ENCODE data around the gene CENPM. TPM values are rescaled to one million over a fixed set of nuclear protein-coding genes. Genes with fewer than 3 reads are reported as not detected.
A peak's percentile ranks its signal among the peaks of the same experiment; 100 is the strongest.

Gene CENPM
- polyA plus RNA-seq, 6 donors from 2014 or later, result 41.2 to 70.9 (median 53.0) TPM

GRCh38 chr22:41935509-41935908 lies 11.4 kb downstream of the CENPM start:
- Mint-ChIP-seq H3K27ac (peak overlapping the region; percentile 97 to 100 (median 100)), H3K9me3 (no peaks in the 10 kb centered on the region), H3K27me3 (no peaks in the 10 kb centered on the region), H3K4me1 (peaks cover 73 to 95% (median 86%) of the 10 kb centered on the region in 3 donors), H3K4me3 (peak overlapping the region; percentile 71 to 98 (median 94)), H3K36me3 (no peaks in the 10 kb centered on the region)
- DNase-seq (peak; percentile 29), ATAC-seq (ENCODE audit: low read depth in 2 of 2) (no peak)

- DNase-seq (peak; percentile 33), ATAC-seq (ENCODE audit: low read depth in 2 of 2) (no peak)
- peaks cover 69 to 96% (median 86%) of the 10 kb centered on the region in 3 donors for H3K4me1 Mint-ChIP-seq
- H3K9me3 Mint-ChIP-seq, result no peaks in the 10 kb centered on the region
- H3K27ac Mint-ChIP-seq, result peak overlapping the region; percentile 97 to 100 (median 100)
- H3K4me3 Mint-ChIP-seq, result peak overlapping the region in 5 of 8 donors; percentile 44 to 98 (median 79)
- no peaks in the 10 kb centered on the region for H3K27me3 Mint-ChIP-seq
- H3K36me3 Mint-ChIP-seq, result no peaks in the 10 kb centered on the region
Observed at GRCh38 chr22:41935015-41935351, 12.0 kb downstream of the CENPM start.

- Mint-ChIP-seq H3K27ac (peak overlapping the region; percentile 97 to 100 (median 100)), H3K9me3 (no peaks in the 10 kb centered on the region), H3K27me3 (no peaks in the 10 kb centered on the region), H3K4me1 (peaks cover 66 to 95% (median 84%) of the 10 kb centered on the region in 3 donors), H3K36me3 (no peaks in the 10 kb centered on the region), H3K4me3 (peak overlapping the region; percentile 47 to 87 (median 72))
- no peak for ATAC-seq (ENCODE audit: low read depth in 2 of 2)
- DNase-seq, result no peak
Observed at GRCh38 chr22:41934284-41935014, 12.5 kb downstream of the CENPM start.

- DNase-seq (peak; percentile 80), ATAC-seq (ENCODE audit: low read depth in 2 of 2) (peak; percentile 1 to 2)
- H3K27ac Mint-ChIP-seq, result peak overlapping the region; percentile 97 to 100 (median 100)
- peak overlapping the region; percentile 60 to 87 (median 76) for H3K4me3 Mint-ChIP-seq
- no peaks in the 10 kb centered on the region for H3K9me3 Mint-ChIP-seq
- no peaks in the 10 kb centered on the region for H3K36me3 Mint-ChIP-seq
- peaks cover 68 to 95% (median 84%) of the 10 kb centered on the region in 3 donors for H3K4me1 Mint-ChIP-seq
- H3K27me3 Mint-ChIP-seq, result no peaks in the 10 kb centered on the region
Observed at GRCh38 chr22:41933411-41934177, 13.4 kb downstream of the CENPM start.

- peaks cover 73 to 95% (median 84%) of the 10 kb centered on the region in 3 donors for H3K4me1 Mint-ChIP-seq
- no peaks in the 10 kb centered on the region for H3K36me3 Mint-ChIP-seq
- ATAC-seq (ENCODE audit: low read depth in 2 of 2), result no peak
- no peaks in the 10 kb centered on the region for H3K27me3 Mint-ChIP-seq
- H3K27ac Mint-ChIP-seq, result peak overlapping the region; percentile 97 to 100 (median 98)
- H3K4me3 Mint-ChIP-seq, result peak overlapping the region in 7 of 8 donors; percentile 55 to 87 (median 73)
- no peaks in the 10 kb centered on the region for H3K9me3 Mint-ChIP-seq
- DNase-seq, result no peak
Observed at GRCh38 chr22:41932353-41932752, 14.6 kb downstream of the CENPM start.

- Mint-ChIP-seq H3K4me1 (peaks cover 67 to 95% (median 84%) of the 10 kb centered on the region in 3 donors), H3K36me3 (no peaks in the 10 kb centered on the region), H3K27me3 (no peaks in the 10 kb centered on the region), H3K4me3 (peak overlapping the region; percentile 55 to 87 (median 76)), H3K27ac (peak overlapping the region; percentile 97 to 100 (median 98)), H3K9me3 (no peaks in the 10 kb centered on the region)
- peak; percentile 10 to 11 for ATAC-seq (ENCODE audit: low read depth in 2 of 2)
- DNase-seq, result peak; percentile 77
Observed at GRCh38 chr22:41931701-41932269, 15.2 kb downstream of the CENPM start.

GRCh38 chr22:41929418-41929810 lies 17.5 kb downstream of the CENPM start:
- no peak for DNase-seq
- H3K27me3 Mint-ChIP-seq, result no peaks in the 10 kb centered on the region
- peaks cover 5 to 15% of the 10 kb centered on the region in 2 donors for H3K36me3 Mint-ChIP-seq
- no peaks in the 10 kb centered on the region for H3K9me3 Mint-ChIP-seq
- H3K27ac Mint-ChIP-seq, result peak overlapping the region; percentile 99 to 100 (median 99)
- peaks cover 56 to 79% (median 74%) of the 10 kb centered on the region in 3 donors for H3K4me1 Mint-ChIP-seq
- H3K4me3 Mint-ChIP-seq, result peak overlapping the region; percentile 73 to 94 (median 89)
- ATAC-seq (ENCODE audit: low read depth in 2 of 2), result no peak

- peak; percentile 85 for DNase-seq
- Mint-ChIP-seq H3K4me1 (peaks cover 54 to 79% (median 71%) of the 10 kb centered on the region in 3 donors), H3K4me3 (peak overlapping the region; percentile 73 to 94 (median 89)), H3K9me3 (no peaks in the 10 kb centered on the region), H3K36me3 (peaks cover 5 to 15% of the 10 kb centered on the region in 2 donors), H3K27me3 (no peaks in the 10 kb centered on the region), H3K27ac (peak overlapping the region; percentile 99 to 100 (median 99))
- ATAC-seq (ENCODE audit: low read depth in 2 of 2), result peak; percentile 17 to 22
Observed at GRCh38 chr22:41928593-41929417, 18.1 kb downstream of the CENPM start.

GRCh38 chr22:41927813-41928212 lies 19.1 kb downstream of the CENPM start:
- Mint-ChIP-seq H3K27ac (peak overlapping the region; percentile 99 to 100 (median 99)), H3K4me3 (peak overlapping the region; percentile 73 to 94 (median 89)), H3K9me3 (no peaks in the 10 kb centered on the region), H3K36me3 (peaks cover 5 to 15% of the 10 kb centered on the region in 2 donors), H3K4me1 (peaks cover 53 to 80% (median 73%) of the 10 kb centered on the region in 3 donors), H3K27me3 (no peaks in the 10 kb centered on the region)
- no peak for ATAC-seq (ENCODE audit: low read depth in 2 of 2)
- DNase-seq, result no peak

GRCh38 chr22:41925783-41926460 lies 21.0 kb downstream of the CENPM start:
- Mint-ChIP-seq H3K27ac (peak overlapping the region; percentile 98 to 100 (median 99)), H3K36me3 (peaks cover 5 to 15% of the 10 kb centered on the region in 2 donors), H3K4me1 (peaks cover 44 to 83% (median 75%) of the 10 kb centered on the region in 3 donors), H3K27me3 (no peaks in the 10 kb centered on the region), H3K4me3 (peak overlapping the region; percentile 89 to 98 (median 96)), H3K9me3 (no peaks in the 10 kb centered on the region)
- ATAC-seq (ENCODE audit: low read depth in 2 of 2) (peak; percentile 45 to 50), DNase-seq (peak; percentile 89)

- Mint-ChIP-seq H3K4me1 (peaks cover 41 to 82% (median 78%) of the 10 kb centered on the region in 3 donors), H3K27me3 (no peaks in the 10 kb centered on the region), H3K36me3 (peaks cover 5 to 15% of the 10 kb centered on the region in 2 donors), H3K27ac (peak overlapping the region; percentile 96 to 100 (median 99)), H3K4me3 (peak overlapping the region; percentile 89 to 98 (median 96)), H3K9me3 (no peaks in the 10 kb centered on the region)
- ATAC-seq (ENCODE audit: low read depth in 2 of 2), result no peak
- DNase-seq, result no peak
Observed at GRCh38 chr22:41923595-41924276, 23.2 kb downstream of the CENPM start.

Measured in naive B cell (primary cell).